ENCODE data around the gene CELF2.

Gene CELF2

DNA sequence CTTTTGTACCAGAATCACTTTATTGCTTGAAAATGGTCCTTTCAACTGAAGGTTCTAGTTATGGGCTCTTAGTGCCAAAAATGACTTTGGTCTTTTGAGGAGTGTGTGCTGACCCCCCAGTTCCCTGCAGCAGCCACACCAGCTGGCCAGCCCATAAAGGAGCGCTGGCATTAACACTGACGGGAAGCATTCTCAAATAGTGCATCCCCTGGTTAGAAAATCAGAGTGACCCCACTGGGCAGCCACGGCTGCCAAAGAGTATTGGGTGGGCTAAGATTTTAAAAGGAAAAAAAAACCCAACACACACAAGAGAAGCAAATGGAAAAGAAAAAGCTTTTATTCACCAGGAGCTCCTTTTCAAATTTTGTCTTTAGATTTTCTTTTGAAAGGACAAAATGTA lies 199.8 kb downstream of the CELF2 start:
- no peaks in the 10 kb centered on the region for H3K36me3 ChIP-seq (replicated peaks in 1 of 2; ENCODE audit: control insufficient read depth in 2 of 2, insufficient read depth in 2 of 2, low read length in 2 of 2)
- H3K27me3 ChIP-seq (ENCODE audit: control insufficient read depth in 3 of 3, insufficient read depth in 3 of 3, low read depth in 1 of 3, low read length in 3 of 3) = no peaks in the 10 kb centered on the region
- no peak overlapping the region for H2AK5ac ChIP-seq (ENCODE audit: low read depth, low read length)
- no peak overlapping the region for H4K8ac ChIP-seq (ENCODE audit: low read depth, low read length)
- no peak overlapping the region for H3K14ac ChIP-seq (ENCODE audit: low read length)
- H2BK120ac ChIP-seq (ENCODE audit: low read depth, low read length) = no peak overlapping the region
- H3K4me3 ChIP-seq (ENCODE audit: low read length in 2 of 2) = no peak overlapping the region
- no peak overlapping the region for H2BK12ac ChIP-seq (ENCODE audit: low read length)
- H2BK15ac ChIP-seq (ENCODE audit: low read length) = no peak overlapping the region
- H3K9me3 ChIP-seq (replicated peaks in 1 of 2; ENCODE audit: control insufficient read depth in 2 of 2, insufficient read depth in 1 of 2, low read depth in 1 of 2, low read length in 2 of 2) = no peaks in the 10 kb centered on the region
- H4K91ac ChIP-seq (ENCODE audit: low read depth, low read length, poor library complexity) = no peak overlapping the region
- no peak overlapping the region for H2BK5ac ChIP-seq (ENCODE audit: low read length)
- no peak overlapping the region for H3K23ac ChIP-seq (ENCODE audit: low read depth, low read length, poor library complexity)
- no peaks in the 10 kb centered on the region for H3K4me1 ChIP-seq (ENCODE audit: control insufficient read depth in 2 of 2, insufficient read depth in 1 of 2, low read depth in 1 of 2, low read length in 2 of 2)
- no peak overlapping the region for H2AFZ ChIP-seq (ENCODE audit: low read length)
- H3K18ac ChIP-seq (ENCODE audit: low read length) = no peak overlapping the region
- no peak overlapping the region for H3K4ac ChIP-seq (ENCODE audit: low read length)
- H3K79me1 ChIP-seq (ENCODE audit: low read depth, low read length) = no peaks in the 10 kb centered on the region
- DNase-seq (ENCODE audit: low spot score) = no peak
- H3K4me2 ChIP-seq (ENCODE audit: insufficient read depth, low read length, poor library complexity, severe bottlenecking) = no peak overlapping the region
- no CpG with 5 or more reads among the region's 3 CpGs for WGBS, 2 donors (ENCODE audit: extremely low coverage in 2 of 2, insufficient read length in 2 of 2, insufficient replicate concordance in 1 of 2)
- no peak overlapping the region for H3K9ac ChIP-seq (ENCODE audit: low read depth, low read length, poor library complexity)
- H3K27ac ChIP-seq (replicated peaks; ENCODE audit: low read length) = no peak overlapping the region

DNA sequence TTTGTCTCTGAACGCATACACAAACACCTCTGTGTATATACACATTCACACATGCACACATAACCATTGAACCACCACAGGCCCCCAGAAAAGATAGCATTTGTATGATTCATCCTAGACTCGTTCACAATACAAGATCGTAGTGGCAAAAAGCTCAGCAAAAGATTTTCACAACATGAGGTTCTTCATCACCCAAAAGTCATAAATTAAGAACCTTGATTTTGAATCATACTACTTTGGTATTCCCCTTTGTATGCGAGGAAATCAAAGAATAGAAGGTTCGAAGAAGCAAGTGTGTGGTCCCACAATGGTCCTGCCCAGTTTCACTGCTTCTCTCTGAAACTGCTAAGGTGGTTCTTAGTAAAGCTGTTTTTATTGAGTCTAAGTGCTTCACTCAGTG lies 200.7 kb downstream of the CELF2 start:
- Histone ChIP-seq H3K36me3 (replicated peaks in 1 of 2; ENCODE audit: control insufficient read depth in 2 of 2, insufficient read depth in 2 of 2, low read length in 2 of 2) (no peaks in the 10 kb centered on the region), H4K8ac (ENCODE audit: low read depth, low read length) (no peak overlapping the region), H2AFZ (ENCODE audit: low read length) (no peak overlapping the region), H3K27ac (replicated peaks; ENCODE audit: low read length) (no peak overlapping the region), H3K18ac (ENCODE audit: low read length) (no peak overlapping the region), H2BK15ac (ENCODE audit: low read length) (no peak overlapping the region), H3K4me2 (ENCODE audit: insufficient read depth, low read length, poor library complexity, severe bottlenecking) (no peak overlapping the region), H3K9me3 (replicated peaks in 1 of 2; ENCODE audit: control insufficient read depth in 2 of 2, insufficient read depth in 1 of 2, low read depth in 1 of 2, low read length in 2 of 2) (no peaks in the 10 kb centered on the region), H3K9ac (ENCODE audit: low read depth, low read length, poor library complexity) (no peak overlapping the region), H2BK5ac (ENCODE audit: low read length) (no peak overlapping the region), H2BK12ac (ENCODE audit: low read length) (no peak overlapping the region), H3K23ac (ENCODE audit: low read depth, low read length, poor library complexity) (no peak overlapping the region), H3K4me3 (ENCODE audit: low read length in 2 of 2) (no peak overlapping the region), H3K14ac (ENCODE audit: low read length) (no peak overlapping the region), H4K91ac (ENCODE audit: low read depth, low read length, poor library complexity) (no peak overlapping the region), H3K4me1 (ENCODE audit: control insufficient read depth in 2 of 2, insufficient read depth in 1 of 2, low read depth in 1 of 2, low read length in 2 of 2) (no peaks in the 10 kb centered on the region), H2BK120ac (ENCODE audit: low read depth, low read length) (no peak overlapping the region), H3K4ac (ENCODE audit: low read length) (no peak overlapping the region), H3K79me1 (ENCODE audit: low read depth, low read length) (no peaks in the 10 kb centered on the region), H2AK5ac (ENCODE audit: low read depth, low read length) (no peak overlapping the region), H3K27me3 (ENCODE audit: control insufficient read depth in 3 of 3, insufficient read depth in 3 of 3, low read depth in 1 of 3, low read length in 3 of 3) (no peaks in the 10 kb centered on the region)
- DNase-seq (ENCODE audit: low spot score) = no peak
- no CpG with 5 or more reads among the region's 5 CpGs for WGBS, 2 donors (ENCODE audit: extremely low coverage in 2 of 2, insufficient read length in 2 of 2, insufficient replicate concordance in 1 of 2)

- H3K14ac ChIP-seq (ENCODE audit: low read length) = no peak overlapping the region
- H2AK5ac ChIP-seq (ENCODE audit: low read depth, low read length) = no peak overlapping the region
- H3K4ac ChIP-seq (ENCODE audit: low read length) = no peak overlapping the region
- no peak overlapping the region for H3K23ac ChIP-seq (ENCODE audit: low read depth, low read length, poor library complexity)
- H3K9me3 ChIP-seq (replicated peaks in 1 of 2; ENCODE audit: control insufficient read depth in 2 of 2, insufficient read depth in 1 of 2, low read depth in 1 of 2, low read length in 2 of 2) = no peaks in the 10 kb centered on the region
- no peaks in the 10 kb centered on the region for H3K4me1 ChIP-seq (ENCODE audit: control insufficient read depth in 2 of 2, insufficient read depth in 1 of 2, low read depth in 1 of 2, low read length in 2 of 2)
- no peaks in the 10 kb centered on the region for H3K27me3 ChIP-seq (ENCODE audit: control insufficient read depth in 3 of 3, insufficient read depth in 3 of 3, low read depth in 1 of 3, low read length in 3 of 3)
- no CpG with 5 or more reads among the region's 3 CpGs for WGBS, 2 donors (ENCODE audit: extremely low coverage in 2 of 2, insufficient read length in 2 of 2, insufficient replicate concordance in 1 of 2)
- H4K8ac ChIP-seq (ENCODE audit: low read depth, low read length) = no peak overlapping the region
- H3K18ac ChIP-seq (ENCODE audit: low read length) = no peak overlapping the region
- no peak overlapping the region for H2BK15ac ChIP-seq (ENCODE audit: low read length)
- H3K27ac ChIP-seq (replicated peaks; ENCODE audit: low read length) = no peak overlapping the region
- H2BK120ac ChIP-seq (ENCODE audit: low read depth, low read length) = no peak overlapping the region
- H3K4me3 ChIP-seq (ENCODE audit: low read length in 2 of 2) = no peak overlapping the region
- no peak overlapping the region for H3K9ac ChIP-seq (ENCODE audit: low read depth, low read length, poor library complexity)
- H3K79me1 ChIP-seq (ENCODE audit: low read depth, low read length) = no peaks in the 10 kb centered on the region
- H2AFZ ChIP-seq (ENCODE audit: low read length) = no peak overlapping the region
- no peak overlapping the region for H2BK12ac ChIP-seq (ENCODE audit: low read length)
- H3K36me3 ChIP-seq (replicated peaks in 1 of 2; ENCODE audit: control insufficient read depth in 2 of 2, insufficient read depth in 2 of 2, low read length in 2 of 2) = no peaks in the 10 kb centered on the region
- H2BK5ac ChIP-seq (ENCODE audit: low read length) = no peak overlapping the region
- no peak overlapping the region for H3K4me2 ChIP-seq (ENCODE audit: insufficient read depth, low read length, poor library complexity, severe bottlenecking)
- no peak for DNase-seq (ENCODE audit: low spot score)
- no peak overlapping the region for H4K91ac ChIP-seq (ENCODE audit: low read depth, low read length, poor library complexity)
Measured at GRCh38 chr10:11219431-11219830, 201.8 kb downstream of the CELF2 start.

GRCh38 chr10:11223081-11223480 lies 205.4 kb downstream of the CELF2 start:
- no peak overlapping the region for H2AK5ac ChIP-seq (ENCODE audit: low read depth, low read length)
- no peaks in the 10 kb centered on the region for H3K27me3 ChIP-seq (ENCODE audit: control insufficient read depth in 3 of 3, insufficient read depth in 3 of 3, low read depth in 1 of 3, low read length in 3 of 3)
- H3K23ac ChIP-seq (ENCODE audit: low read depth, low read length, poor library complexity) = no peak overlapping the region
- peaks cover 2% of the 10 kb centered on the region for H3K79me1 ChIP-seq (ENCODE audit: low read depth, low read length)
- H3K36me3 ChIP-seq (replicated peaks in 1 of 2; ENCODE audit: control insufficient read depth in 2 of 2, insufficient read depth in 2 of 2, low read length in 2 of 2) = no peaks in the 10 kb centered on the region
- no peak for DNase-seq (ENCODE audit: low spot score)
- H3K4me1 ChIP-seq (ENCODE audit: control insufficient read depth in 2 of 2, insufficient read depth in 1 of 2, low read depth in 1 of 2, low read length in 2 of 2) = peaks cover 6 to 12% of the 10 kb centered on the region in 2 donors
- no peak overlapping the region for H3K14ac ChIP-seq (ENCODE audit: low read length)
- no peak overlapping the region for H3K4ac ChIP-seq (ENCODE audit: low read length)
- H2AFZ ChIP-seq (ENCODE audit: low read length) = no peak overlapping the region
- no peak overlapping the region for H3K9ac ChIP-seq (ENCODE audit: low read depth, low read length, poor library complexity)
- H3K18ac ChIP-seq (ENCODE audit: low read length) = no peak overlapping the region
- no CpG with 5 or more reads among the region's 9 CpGs for WGBS, 2 donors (ENCODE audit: extremely low coverage in 2 of 2, insufficient read length in 2 of 2, insufficient replicate concordance in 1 of 2)
- H3K4me2 ChIP-seq (ENCODE audit: insufficient read depth, low read length, poor library complexity, severe bottlenecking) = no peak overlapping the region
- no peak overlapping the region for H4K91ac ChIP-seq (ENCODE audit: low read depth, low read length, poor library complexity)
- no peak overlapping the region for H2BK120ac ChIP-seq (ENCODE audit: low read depth, low read length)
- no peak overlapping the region for H2BK15ac ChIP-seq (ENCODE audit: low read length)
- H2BK5ac ChIP-seq (ENCODE audit: low read length) = no peak overlapping the region
- no peak overlapping the region for H3K27ac ChIP-seq (replicated peaks; ENCODE audit: low read length)
- H4K8ac ChIP-seq (ENCODE audit: low read depth, low read length) = no peak overlapping the region
- no peaks in the 10 kb centered on the region for H3K9me3 ChIP-seq (replicated peaks in 1 of 2; ENCODE audit: control insufficient read depth in 2 of 2, insufficient read depth in 1 of 2, low read depth in 1 of 2, low read length in 2 of 2)
- H2BK12ac ChIP-seq (ENCODE audit: low read length) = no peak overlapping the region
- H3K4me3 ChIP-seq (ENCODE audit: low read length in 2 of 2) = no peak overlapping the region
